Central memory CD4-positive, alpha-beta T cell (primary cell): Measurements from ENCODE around the gene TENM4.

Experiments used
- DNase-seq: peaks from one replicate; pipeline ENCODE4 v3.0.0; 2022

Gene TENM4

GRCh38 chr11:79077702-79078330 lies 363.0 kb downstream of the TENM4 start:
- no peak for DNase-seq

DNA sequence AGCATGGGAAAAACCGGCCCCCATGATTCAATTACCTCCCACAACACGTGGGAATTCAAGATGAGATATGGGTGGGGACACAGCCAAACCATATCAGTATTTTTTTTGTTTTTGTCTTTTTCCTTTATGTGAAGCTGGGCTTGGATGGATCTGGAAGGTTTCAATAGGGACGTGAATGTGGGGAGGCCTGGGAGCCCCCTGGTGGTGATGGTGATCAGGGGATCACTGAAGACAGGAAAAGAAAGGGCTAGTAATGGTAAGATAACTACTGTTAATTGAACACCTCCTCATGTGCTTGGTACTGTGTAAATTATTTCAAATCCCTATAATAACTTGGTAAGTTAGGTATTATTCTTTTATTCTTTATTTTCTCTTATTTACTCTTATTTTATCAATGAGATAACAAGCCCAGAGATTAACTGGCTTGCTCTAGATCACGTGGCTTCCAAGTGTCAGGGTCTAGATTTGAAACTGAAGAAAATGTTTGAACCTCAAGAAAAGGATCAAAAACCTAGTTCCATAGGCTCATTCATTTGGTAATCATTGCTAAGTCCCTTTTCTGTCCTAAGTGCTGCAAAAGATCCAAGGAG lies 364.2 kb downstream of the TENM4 start:
- DNase-seq = no peak

- DNase-seq = no peak
Measured at GRCh38 chr11:79074547-79074946, 366.3 kb downstream of the TENM4 start.

DNA sequence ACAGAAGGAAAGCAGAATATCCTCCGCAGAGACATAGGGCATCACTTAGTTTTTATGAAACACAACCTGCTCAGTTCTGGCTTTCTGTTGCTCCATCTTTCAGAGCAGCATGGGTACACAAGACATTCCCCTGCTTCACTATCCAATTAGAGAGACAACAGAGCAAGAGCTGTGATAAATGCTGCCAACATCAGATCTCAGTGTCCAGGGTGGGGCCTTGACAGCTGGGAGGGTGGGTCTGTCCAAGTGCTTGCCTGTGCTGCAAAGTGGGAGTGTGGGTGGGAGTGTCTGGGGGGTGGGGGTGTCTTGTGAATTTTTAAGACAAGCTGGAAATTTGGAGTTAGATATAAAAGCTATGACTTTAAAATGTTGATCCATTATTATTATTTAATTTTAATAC lies 369.6 kb downstream of the TENM4 start:
- DNase-seq = no peak

DNA sequence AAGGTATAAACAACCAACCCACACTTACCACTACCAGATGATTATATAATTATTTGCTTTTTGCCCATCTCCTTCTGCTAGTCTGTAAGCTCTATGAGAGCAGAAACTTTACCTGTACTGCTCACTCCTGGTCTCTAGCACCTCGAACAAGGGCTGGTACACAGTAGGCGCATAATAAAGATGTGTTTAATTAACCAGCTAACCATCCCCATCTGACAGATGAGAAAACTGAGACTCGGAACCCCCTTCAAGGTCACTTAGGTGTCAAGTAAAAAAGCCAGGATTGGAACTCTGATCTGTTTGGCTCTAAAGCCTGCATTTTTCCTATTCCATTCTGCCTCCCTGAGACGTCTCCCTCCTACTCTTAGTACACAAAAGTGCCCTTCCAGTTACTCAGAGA lies 370.3 kb downstream of the TENM4 start:
- DNase-seq = no peak

DNA sequence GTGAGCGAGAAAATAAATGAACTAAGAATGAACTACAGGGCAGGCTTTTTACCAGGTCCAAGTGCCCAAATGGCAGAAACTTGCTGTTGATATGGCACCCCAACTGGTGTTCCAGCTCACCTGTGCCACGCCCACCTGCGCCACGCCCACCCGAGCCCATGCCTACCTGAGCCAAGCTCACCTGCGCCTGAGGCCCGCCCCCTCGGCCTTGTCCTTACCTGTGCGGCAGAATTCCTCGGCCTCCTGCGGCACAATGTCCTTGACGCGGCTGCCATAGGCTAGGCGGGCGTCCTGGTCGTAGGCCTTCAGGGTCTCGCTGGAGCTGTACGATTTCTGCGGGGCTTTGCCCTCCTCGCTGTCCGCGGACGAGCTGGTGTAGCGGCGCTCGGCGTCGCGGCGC lies 371.3 kb downstream of the TENM4 start:
- DNase-seq = no peak

DNA sequence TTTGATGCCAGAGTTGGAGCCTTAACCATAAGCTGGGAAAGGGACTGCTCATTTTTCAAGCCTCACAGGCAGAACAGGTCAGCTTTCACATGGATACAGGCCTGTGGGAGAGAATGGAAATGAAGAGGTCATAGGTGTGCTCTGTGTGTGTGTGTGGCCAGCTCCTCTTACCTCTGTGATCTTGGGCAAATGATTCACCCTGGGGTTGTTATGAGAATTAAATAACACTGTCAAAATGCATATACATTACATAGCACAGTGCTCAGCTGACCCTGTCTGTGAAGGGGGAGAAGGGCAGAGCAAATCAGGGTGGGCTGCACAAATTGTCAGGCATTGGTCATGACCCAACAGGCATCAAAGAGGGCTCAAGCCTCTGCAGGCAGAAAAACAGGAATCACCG lies 372.5 kb downstream of the TENM4 start:
- no peak for DNase-seq

- DNase-seq = no peak
Measured at GRCh38 chr11:79067352-79067679, 373.5 kb downstream of the TENM4 start.

DNA sequence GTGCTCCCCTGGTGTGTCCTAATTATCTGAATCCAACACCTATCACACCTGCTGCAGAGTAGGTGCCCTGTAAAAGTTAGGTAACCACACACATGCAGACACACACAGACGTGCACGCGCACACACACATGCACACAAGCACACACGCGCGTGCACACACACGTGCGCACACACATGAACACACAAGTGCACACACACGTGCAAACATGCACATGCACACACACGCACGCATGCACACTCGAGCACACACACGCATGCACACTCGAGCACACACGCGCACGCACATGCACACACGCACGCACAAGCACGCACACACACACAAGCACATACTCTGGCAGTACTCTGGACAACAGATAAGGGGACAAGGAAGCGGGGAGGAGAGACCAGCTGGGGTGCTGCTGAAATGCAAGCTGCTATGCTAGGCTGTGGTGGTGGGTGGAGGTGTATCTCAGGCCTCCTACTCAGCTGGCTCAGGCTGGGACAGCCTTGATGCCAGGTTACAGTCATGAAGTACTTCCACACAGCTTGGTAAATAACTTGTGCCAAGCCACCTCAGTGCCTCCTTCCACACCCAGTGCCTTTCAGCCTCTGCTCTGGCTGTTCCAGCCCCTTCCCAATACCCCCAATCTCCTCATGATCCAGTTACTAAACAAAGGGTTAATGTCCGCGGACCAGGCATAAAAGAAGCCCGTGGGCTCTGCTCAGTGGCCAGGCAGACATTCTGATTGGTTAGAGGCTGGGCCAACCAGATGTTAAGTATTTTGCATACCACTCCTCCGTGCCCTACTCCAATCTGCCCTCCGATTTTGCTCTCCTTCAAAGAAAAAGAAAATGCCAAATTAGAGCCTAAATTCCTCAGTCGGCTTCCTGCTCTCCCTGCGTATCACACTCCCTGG lies 374.1 kb downstream of the TENM4 start:
- no peak for DNase-seq

DNA sequence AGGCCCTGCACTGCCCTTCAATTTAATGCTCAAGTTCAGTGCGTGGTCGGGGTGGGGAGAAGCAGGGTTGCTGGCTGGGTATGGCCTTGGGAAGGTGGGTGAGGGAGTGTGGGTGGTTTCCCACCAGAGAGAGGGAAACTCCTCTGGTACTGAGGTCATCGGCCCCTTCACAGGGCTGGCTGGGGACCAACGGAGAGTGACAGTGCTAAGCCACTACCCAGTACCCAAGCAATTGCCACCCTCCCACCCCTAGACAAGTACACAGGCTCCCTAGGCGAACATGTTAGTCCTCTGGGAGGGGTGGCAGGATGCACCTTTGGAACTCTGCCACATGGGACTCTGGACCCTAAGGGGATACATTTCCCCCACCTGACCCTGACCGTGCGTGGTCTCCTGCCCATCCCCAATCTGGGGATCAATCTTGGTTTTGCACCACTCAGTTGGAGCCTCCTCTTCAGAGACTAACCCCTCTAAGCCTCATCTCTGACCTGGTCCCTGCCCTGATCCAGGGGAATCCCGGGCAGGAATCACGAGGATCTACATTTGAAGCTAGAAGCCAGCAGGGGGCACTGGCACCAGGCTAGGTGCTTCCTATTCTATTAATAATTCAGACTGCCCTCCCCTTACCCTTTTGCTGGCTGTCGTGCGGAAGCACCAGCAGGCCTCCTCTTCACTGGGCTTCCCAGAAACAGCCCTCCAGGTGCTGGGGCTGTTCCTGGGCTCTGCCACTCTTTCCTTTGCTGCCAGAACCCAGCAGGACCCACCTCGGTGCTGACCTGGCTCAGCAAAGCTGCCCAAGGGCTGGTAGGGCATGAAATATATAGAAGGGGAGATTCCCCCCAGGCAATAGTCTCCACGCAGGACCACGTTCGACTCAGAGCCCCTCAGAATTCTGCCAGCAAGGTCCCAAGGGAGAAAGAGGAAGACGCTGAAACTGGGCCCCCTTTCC lies 377.7 kb downstream of the TENM4 start:
- DNase-seq = no peak

DNA sequence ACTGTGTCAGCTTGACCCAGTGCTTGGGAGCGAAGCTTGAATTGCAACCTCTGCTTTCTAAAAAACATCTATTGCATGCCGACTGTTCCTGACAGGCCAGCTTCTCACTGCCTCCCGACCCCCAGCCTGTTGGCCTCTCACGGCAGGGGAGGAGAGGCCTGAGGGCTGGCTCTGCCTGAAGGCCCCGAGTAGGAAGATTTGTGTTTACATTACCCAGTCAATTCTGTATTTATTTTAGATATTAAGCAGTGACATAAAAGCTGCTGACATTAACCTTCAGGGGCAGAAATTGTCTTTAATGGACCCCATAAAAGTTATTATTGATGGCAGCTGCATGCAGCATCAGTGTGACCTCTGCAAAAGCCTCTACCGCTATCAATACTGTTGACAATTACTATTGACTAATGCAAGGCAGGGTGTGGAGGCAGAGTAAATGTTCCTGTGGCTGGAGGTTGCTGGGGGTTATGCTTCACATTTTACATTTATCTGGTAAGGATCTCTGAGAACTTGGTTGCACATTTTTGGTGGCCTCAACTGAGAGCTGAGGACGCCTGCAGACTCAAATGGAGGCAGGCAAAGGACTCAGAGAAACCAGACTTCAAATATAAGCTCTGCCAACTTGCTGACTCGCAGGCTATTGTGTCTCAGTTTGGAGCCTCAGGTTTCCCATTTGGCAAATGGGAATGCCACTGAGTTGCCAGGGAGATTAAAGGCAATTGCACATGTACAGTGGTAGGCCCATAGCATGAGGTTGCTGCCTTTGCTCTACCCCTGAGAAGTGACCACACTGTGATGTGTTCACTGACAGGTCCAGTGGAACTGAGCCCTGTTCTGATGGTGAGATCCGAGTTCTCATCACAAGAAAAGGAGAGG lies 380.5 kb downstream of the TENM4 start:
- no peak for DNase-seq

DNA sequence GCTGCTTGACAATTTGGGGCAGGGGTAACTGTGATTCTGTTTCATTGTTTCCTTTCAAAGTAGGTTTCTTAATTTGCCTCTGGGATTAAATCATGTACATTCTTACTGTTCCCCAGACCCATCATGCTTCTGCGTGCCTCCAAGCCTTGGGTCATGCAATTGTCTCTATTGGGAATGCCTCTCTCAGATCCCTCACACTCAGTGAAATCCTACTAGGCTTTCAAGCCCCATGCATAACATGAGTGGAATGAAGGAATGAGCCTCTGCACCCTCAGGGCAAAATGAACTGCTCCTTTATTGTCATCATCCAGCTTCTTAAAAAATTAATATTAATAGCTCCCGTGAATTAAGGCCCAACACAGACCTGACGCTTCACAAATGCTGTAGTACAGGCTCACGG lies 381.7 kb downstream of the TENM4 start:
- no peak for DNase-seq

DNA sequence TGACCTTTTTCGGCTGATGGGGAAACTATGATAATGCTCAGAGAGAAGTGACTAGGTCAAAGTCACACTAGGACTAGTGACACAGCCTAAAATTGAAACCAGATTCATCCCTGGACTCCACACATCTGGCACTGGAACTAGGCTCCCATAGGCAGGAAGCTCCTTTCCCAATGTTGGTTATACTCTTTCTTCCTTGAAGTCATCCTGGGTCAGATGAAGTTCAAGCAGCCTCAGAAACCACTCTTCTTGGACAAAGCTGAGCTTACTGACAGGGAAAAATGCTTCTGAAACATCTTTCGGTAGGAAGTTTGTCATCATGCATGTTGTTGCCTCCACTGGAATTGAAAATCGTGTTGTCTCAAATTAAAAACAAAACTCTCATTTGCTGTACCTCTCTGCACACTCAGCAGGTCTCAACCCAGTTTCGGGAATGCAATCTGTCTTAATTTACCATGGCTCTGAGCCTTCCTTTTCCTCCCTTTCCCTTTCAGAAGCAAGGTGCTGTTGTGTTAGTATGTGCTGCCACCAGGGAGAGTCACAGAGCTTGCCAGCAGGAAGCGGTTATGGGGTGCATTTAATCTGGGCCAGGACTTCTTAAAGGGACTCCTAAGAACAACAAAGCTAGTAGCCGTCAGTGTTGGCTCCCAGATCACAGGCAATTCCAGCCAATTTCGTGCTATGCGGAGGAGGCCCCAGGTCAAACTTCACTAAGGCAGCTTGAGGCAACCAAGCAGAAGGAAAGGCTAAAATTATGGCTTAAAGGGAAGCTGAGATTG lies 384.8 kb downstream of the TENM4 start:
- no peak for DNase-seq

DNA sequence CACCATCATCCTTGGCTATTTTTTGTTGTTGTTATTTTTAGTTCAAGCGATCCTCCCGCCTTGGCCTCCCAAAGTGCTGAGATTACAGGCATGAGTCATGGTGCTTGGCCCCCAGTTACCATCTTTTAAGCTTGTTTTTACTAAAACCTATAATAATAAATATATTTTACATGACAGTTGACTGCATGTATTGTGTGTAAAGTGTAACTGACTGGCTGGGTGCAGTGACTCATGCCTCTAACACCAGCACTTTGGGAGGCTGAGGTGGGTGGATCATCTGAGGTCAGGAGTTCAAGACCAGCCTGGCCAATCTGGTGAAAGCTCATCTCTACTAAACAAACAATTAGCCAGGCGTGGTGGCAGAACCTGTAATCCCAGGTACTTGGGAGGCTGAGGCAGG lies 386.2 kb downstream of the TENM4 start:
- DNase-seq = no peak

- DNase-seq = no peak
Measured at GRCh38 chr11:79052544-79052943, 388.3 kb downstream of the TENM4 start.

DNA sequence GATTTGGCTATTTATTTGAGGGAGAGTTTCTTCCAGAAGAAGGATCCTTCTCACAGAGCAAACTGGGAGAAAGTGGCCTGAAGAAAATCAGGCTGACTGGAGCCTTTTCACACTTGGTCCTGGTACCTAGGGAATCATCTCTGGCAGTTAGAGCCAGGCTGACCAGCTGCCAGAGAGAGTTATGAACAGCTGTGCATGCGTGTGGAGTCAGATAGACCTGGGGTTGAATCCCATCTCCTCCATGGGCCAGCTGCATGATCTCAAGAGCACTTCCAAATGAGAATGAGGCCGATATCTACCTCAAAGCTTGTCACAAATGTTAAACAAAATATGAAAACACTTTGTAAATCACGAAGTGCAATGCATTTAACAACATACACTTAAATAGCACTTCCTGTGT lies 390.0 kb downstream of the TENM4 start:
- no peak for DNase-seq

GRCh38 chr11:79049741-79050179 lies 391.1 kb downstream of the TENM4 start:
- DNase-seq = no peak

- DNase-seq = no peak
Measured at GRCh38 chr11:79047980-79048379, 392.9 kb downstream of the TENM4 start.

DNA sequence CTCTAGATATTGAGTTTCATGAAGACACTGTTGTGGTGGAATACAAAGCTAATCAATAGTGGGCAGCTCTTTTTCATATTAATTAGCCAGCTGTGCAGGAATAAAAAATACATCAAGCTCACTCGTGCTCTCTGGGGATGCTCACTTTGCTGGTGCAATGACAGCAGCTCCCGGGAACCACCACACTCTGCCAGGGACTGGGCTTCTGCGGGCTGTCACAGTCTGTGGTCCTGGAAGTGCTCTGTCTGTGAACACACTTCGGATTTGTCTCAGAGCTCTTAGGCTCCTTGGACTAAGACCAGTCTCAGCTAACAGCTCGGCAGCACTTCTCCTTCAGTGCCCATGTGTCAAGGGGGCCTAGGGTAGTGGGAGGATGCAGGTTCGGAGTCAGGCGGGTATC lies 393.5 kb downstream of the TENM4 start:
- no peak for DNase-seq

DNA sequence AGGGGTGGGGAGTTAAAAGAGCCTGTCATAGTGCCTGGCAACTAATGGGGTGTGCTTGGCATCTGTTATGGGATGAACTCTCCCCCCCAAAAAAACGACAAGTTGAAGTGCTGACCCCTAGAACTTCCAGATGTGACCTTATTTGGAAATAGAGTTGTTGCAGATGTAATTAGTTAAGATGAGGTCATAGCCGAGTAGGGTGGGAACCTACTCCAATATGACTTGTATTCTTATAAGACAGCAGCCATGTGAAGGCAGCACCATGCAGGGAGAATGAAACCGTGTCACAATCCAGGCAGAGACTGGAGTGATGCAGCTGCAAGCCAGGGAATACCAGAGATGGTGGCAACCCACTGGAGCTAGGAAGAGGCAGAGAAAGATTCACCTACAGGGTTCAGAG lies 394.5 kb downstream of the TENM4 start:
- DNase-seq = no peak

GRCh38 chr11:79045800-79046304 lies 395.0 kb downstream of the TENM4 start:
- no peak for DNase-seq
